Transverse colon (tissue), 4 donors: ENCODE data around the gene MRPS17.

Experiments
- POLR2AphosphoS5 ChIP-seq, 3 donors: sonication (generic); formaldehyde crosslinking; IDR thresholded peaks; one replicate each; pipeline ENCODE4 v1.6.1; 2016; ENCODE audit warnings: antibody characterized with exemption in 3 of 3
- TF ChIP-seq, protein P1 (sequence below), 5 experiments: fragments of 200-600 bp in 3 of 5; fragments of 450-650 bp in 2 of 5; sonication (generic) in 3 of 5; IDR thresholded peaks; 1 replicate in 2 of 5; 2 replicates in 3 of 5; pipeline ENCODE4 v1.5.1; 2016 to 2017; ENCODE audit warnings: antibody characterized with exemption in 5 of 5, inconsistent platforms in 3 of 5, mild to moderate bottlenecking in 2 of 5, moderate library complexity in 1 of 5

DNA sequence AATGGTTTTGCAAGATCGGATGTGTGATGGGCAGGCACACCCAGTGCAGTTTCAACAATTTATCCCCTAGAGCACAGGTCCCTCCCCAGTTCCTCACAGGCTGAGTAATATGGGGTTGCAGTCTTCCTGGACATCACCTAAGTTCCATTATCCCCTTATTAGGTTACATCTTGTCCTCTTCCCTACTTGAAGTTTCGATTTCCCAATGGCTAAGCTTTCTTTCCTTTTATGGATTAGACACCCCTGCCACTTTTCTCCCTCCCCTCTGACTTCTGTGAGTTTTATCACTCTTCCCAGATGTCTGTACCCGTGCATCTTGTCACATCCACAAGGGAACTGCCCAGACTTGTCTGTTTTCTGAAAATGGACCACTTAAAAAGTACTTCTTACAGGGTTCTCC is 10.3 kb downstream of the MRPS17 start:
- TF ChIP-seq, protein P1, sequence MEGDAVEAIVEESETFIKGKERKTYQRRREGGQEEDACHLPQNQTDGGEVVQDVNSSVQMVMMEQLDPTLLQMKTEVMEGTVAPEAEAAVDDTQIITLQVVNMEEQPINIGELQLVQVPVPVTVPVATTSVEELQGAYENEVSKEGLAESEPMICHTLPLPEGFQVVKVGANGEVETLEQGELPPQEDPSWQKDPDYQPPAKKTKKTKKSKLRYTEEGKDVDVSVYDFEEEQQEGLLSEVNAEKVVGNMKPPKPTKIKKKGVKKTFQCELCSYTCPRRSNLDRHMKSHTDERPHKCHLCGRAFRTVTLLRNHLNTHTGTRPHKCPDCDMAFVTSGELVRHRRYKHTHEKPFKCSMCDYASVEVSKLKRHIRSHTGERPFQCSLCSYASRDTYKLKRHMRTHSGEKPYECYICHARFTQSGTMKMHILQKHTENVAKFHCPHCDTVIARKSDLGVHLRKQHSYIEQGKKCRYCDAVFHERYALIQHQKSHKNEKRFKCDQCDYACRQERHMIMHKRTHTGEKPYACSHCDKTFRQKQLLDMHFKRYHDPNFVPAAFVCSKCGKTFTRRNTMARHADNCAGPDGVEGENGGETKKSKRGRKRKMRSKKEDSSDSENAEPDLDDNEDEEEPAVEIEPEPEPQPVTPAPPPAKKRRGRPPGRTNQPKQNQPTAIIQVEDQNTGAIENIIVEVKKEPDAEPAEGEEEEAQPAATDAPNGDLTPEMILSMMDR (IDR thresholded peaks at IDR 0.05): no peak
- TF ChIP-seq POLR2AphosphoS5 (IDR thresholded peaks at IDR 0.05): no peak
